Kidney epithelial cell (primary cell): ENCODE results near the gene MGARP. TPM values are rescaled to one million over a fixed set of nuclear protein-coding genes. Genes with fewer than 3 reads are reported as not detected.

Experiments used
- DNase-seq: peaks from one replicate; pipeline ENCODE4 v3.0.0-alpha.2; 2010; ENCODE audit warnings: low read depth
- H3K27me3 ChIP-seq: 2 replicates; pipeline ENCODE4 v1.6.0; 2011; ENCODE audit warnings: low read length; ENCODE audit not compliant: control insufficient read depth, insufficient read depth
- H3K36me3 ChIP-seq: 2 replicates; pipeline ENCODE4 v1.5.1; 2011; ENCODE audit warnings: low read length; ENCODE audit not compliant: control insufficient read depth, insufficient read depth
- H3K4me3 ChIP-seq: 2 replicates; pipeline ENCODE4 v1.5.1; 2011; ENCODE audit warnings: low read depth, mild to moderate bottlenecking, control low read depth, low read length
- total RNA-seq: library from RNA; depleted of rRNA; stranded (reverse); fragments of >200 nt; gene quantifications from 2 replicates; pipeline ENCODE4 v1.2.3, GENCODE V29; 2015
- TF ChIP-seq, protein P1 (sequence below): IDR thresholded peaks from 2 replicates; pipeline ENCODE4 v1.5.1; 2011; ENCODE audit warnings: mild to moderate bottlenecking, moderate library complexity, low read length, control low read depth, inconsistent platforms; ENCODE audit not compliant: insufficient read depth, poor library complexity, severe bottlenecking

Gene MGARP
- total RNA-seq, 1 donor from 2014 or later = 0.08 TPM

DNA sequence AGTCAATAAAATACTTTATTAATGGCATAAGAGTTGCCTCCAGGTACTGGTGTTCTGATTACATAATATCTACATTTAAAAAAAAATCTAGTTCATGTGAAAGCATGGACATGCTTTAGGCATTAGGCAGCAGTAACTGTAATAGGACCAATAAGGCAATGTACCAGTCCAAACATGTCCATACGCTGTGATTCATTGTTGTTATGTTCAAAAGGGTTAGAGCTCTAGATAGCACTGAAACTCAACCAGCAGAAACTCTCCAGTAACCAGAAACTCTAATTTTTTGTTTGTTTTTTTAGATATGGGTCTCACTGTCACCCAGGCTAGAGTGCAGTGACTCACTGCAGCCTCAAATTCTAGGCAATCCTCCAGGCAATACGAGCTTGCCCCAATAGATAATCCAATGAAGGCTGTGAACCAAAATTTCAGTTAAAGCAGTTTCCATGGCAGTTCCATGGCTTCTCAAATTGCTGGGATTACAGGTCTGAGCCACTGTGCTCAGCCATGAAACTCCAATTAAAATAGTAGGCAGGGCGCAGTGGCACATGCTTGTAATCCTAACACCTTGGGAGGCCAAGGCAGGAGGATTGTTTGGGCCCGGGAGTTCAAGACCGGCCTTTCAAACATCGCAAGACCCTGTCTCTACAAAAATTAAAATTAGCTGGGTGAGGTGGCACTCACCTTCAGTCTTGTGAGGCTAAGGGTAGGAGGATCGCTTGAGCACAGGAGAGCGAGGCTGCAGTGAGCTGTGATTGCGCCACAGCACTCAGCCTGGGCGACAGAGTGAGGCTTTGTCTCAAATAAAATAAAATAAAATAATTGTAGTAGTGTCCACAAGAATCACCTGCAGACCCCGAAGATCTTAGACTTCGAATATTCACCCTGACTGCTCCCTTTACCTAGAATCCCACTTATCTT, 36.3 kb downstream of the MGARP start:
- H3K27me3 ChIP-seq = no peaks in the 10 kb centered on the region
- H3K36me3 ChIP-seq = no peaks in the 10 kb centered on the region
- no peak overlapping the region for H3K4me3 ChIP-seq
- peak; percentile 69 for DNase-seq
- TF ChIP-seq, protein P1, sequence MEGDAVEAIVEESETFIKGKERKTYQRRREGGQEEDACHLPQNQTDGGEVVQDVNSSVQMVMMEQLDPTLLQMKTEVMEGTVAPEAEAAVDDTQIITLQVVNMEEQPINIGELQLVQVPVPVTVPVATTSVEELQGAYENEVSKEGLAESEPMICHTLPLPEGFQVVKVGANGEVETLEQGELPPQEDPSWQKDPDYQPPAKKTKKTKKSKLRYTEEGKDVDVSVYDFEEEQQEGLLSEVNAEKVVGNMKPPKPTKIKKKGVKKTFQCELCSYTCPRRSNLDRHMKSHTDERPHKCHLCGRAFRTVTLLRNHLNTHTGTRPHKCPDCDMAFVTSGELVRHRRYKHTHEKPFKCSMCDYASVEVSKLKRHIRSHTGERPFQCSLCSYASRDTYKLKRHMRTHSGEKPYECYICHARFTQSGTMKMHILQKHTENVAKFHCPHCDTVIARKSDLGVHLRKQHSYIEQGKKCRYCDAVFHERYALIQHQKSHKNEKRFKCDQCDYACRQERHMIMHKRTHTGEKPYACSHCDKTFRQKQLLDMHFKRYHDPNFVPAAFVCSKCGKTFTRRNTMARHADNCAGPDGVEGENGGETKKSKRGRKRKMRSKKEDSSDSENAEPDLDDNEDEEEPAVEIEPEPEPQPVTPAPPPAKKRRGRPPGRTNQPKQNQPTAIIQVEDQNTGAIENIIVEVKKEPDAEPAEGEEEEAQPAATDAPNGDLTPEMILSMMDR = no peak

DNA sequence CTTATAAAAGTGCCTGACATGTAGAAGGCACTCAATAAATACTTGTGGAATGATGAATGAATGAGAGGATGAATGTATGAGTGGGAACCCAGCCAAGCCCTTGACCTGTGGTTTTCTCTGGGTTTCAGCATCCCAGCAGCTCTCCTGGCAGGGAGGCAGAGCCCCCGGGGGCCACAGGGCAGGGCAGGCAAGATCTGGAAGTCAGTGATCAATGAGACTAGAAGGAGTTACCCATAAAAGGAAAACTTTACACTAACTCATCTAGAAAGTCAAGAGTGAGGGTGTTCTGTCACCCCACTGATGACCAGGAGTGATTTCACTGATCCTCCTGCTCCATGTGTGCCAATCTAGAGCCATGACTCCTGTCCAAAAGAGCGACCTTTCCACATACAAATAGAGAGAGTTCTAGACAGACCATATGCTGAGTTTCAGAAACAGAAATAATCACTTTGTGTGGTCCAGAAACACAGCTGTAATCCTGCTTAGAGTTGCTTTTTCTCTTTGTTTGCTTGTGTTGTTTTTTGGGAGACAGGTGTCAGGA, 37.4 kb downstream of the MGARP start:
- DNase-seq = no peak
- Histone ChIP-seq H3K27me3 (no peaks in the 10 kb centered on the region), H3K4me3 (no peak overlapping the region), H3K36me3 (no peaks in the 10 kb centered on the region)
- TF ChIP-seq, protein P1 = no peak

DNA sequence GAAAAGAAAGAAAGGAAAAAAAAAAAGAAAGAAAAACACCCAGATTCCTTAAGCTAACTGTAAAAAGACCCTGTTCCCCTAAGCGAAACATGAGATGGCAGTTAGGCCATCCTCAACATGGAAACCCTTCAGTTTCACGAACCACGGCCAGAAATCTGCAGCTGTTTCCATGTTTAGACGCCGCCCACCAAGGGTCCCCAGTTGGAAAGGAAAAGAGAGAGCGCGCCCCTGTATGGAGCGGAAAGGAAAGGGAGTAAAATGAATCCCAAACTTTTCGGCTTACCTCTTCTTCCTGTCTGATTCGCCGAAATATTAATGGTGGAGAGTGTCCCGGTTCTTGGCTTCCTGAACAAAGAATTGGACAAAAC, 38.3 kb downstream of the MGARP start:
- DNase-seq = no peak
- TF ChIP-seq, protein P1 = no peak
- Histone ChIP-seq H3K4me3 (no peak overlapping the region), H3K27me3 (no peaks in the 10 kb centered on the region), H3K36me3 (no peaks in the 10 kb centered on the region)

DNA sequence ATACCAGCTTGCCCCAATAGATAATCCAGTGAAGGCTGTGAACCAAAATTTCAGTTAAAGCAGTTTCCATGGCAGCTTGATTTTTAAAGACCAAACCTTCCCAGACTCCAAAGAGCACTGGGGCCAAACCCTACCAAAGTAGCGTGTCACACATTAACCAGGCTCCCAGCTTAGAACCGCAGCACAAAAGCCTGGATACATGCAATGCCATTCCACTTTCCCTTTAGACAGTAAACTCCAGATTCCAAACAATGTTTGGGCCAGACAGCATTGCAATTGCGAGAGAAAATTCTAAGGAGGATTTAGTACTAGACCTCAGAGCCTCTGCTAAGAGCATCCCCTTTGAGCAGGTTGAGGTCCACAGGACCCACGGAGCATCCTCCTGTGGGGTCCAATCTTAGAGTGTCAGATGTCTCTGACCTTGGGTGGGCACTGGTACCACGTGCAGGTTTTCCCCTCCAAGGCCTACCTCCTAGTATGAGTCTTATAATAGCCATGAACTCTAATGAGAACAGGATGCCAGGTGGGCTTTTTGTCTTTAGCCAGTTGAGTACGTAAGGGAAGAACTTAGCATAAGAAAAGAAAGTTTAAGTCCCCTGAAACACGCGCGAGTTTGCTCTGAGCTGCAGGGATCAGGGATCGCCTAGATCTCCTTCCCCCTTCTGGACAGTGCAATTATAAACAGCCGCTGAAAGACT, 38.8 kb downstream of the MGARP start:
- TF ChIP-seq, protein P1 = no peak
- DNase-seq = peak; percentile 16

DNA sequence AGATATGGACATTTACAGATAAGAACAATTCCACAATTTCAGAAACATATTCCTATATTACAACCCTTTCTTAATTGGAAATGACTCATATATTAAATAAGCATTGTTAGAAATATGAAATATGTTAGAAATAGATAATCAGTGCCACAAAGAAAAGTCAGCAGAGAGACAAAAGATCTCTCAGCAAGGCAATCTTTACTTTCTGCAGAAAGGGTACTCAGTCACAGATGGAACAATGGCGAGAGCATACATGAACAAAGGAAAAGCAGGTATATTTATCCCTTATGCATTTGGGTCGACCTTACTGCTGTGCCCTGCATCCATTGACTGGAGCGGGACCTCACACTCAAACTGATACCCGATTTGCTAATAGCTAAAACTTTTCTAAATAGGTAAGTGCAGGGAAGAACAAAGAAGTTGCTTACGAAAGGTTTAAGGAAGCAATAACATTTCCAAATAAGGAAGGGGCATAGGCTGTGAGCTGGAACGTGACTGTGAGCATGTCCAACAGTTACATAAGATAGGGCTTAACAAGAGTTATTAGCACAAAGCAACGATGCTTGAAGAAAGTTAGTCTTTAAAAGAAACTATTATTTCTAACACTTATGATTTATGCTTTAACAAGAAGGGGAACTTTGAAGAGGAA, 40.8 kb downstream of the MGARP start:
- Histone ChIP-seq H3K27me3 (no peaks in the 10 kb centered on the region), H3K4me3 (no peak overlapping the region), H3K36me3 (no peaks in the 10 kb centered on the region)
- no peak for DNase-seq
- TF ChIP-seq, protein P1 = no peak

More for the DNA sequence above, 38.8 kb downstream of the MGARP start:
- H3K4me3 ChIP-seq = no peak overlapping the region
- H3K36me3 ChIP-seq = no peaks in the 10 kb centered on the region
- H3K27me3 ChIP-seq = no peaks in the 10 kb centered on the region
